KMS-11 (cell line): ENCODE measurements around the gene TMEM253.

Source experiments
- H2AFZ ChIP-seq: fragments of 200-600 bp; sonication (generic); 2 replicates; pipeline ENCODE4 v1.6.1; 2016; ENCODE audit warnings: antibody characterized with exemption, mixed run types, low read depth
- H3K27ac ChIP-seq: fragments of 200-600 bp; sonication (generic); 2 replicates; pipeline ENCODE4 v1.6.1; 2016; ENCODE audit warnings: mild to moderate bottlenecking, mixed run types
- H3K27me3 ChIP-seq: fragments of 200-600 bp; sonication (generic); 2 replicates; pipeline ENCODE4 v1.6.1; 2017; ENCODE audit warnings: mild to moderate bottlenecking, low read depth, mixed run types, moderate library complexity; ENCODE audit not compliant: insufficient read depth
- H3K36me3 ChIP-seq: fragments of 200-600 bp; sonication (generic); 2 replicates; pipeline ENCODE4 v1.6.1; 2017; ENCODE audit warnings: mild to moderate bottlenecking, mixed run types; ENCODE audit not compliant: insufficient read depth
- H3K4me1 ChIP-seq: fragments of 200-600 bp; sonication (generic); 2 replicates; pipeline ENCODE4 v1.6.1; 2016; ENCODE audit warnings: mild to moderate bottlenecking, low read depth, mixed run types; ENCODE audit not compliant: poor library complexity, severe bottlenecking
- H3K4me2 ChIP-seq: fragments of 200-600 bp; sonication (generic); 2 replicates; pipeline ENCODE4 v1.7.0; 2016; ENCODE audit warnings: mild to moderate bottlenecking, mixed run types
- H3K4me3 ChIP-seq: fragments of 200-600 bp; sonication (generic); IDR thresholded peaks from 2 replicates; pipeline ENCODE4 v1.6.1; 2017; ENCODE audit warnings: low read depth, low read length, mixed read lengths; ENCODE audit not compliant: insufficient read depth
- H3K79me2 ChIP-seq: fragments of 200-600 bp; sonication (generic); 2 replicates; pipeline ENCODE4 v1.6.1; 2016; ENCODE audit warnings: low read depth, mixed run types; ENCODE audit not compliant: insufficient read depth
- H3K9ac ChIP-seq: fragments of 200-600 bp; sonication (generic); 2 replicates; pipeline ENCODE4 v1.6.1; 2016; ENCODE audit warnings: mild to moderate bottlenecking, mixed run types
- H4K20me1 ChIP-seq: fragments of 200-600 bp; sonication (generic); 2 replicates; pipeline ENCODE4 v1.6.1; 2016; ENCODE audit warnings: mild to moderate bottlenecking, mixed run types; ENCODE audit not compliant: insufficient read depth
- CTCF ChIP-seq: fragments of 200-600 bp; sonication (generic); conservative IDR thresholded peaks from 2 replicates; pipeline ENCODE4 v1.6.1; 2017; ENCODE audit warnings: low read depth, mild to moderate bottlenecking, antibody characterized with exemption, low read length, moderate library complexity, mixed read lengths

TMEM253 gene

GRCh38 chr14:21100931-21101330 is at the start of gene TMEM253:
Gene TMEM253 (plus strand): TSS chr14:21101066. CDS start chr14:21101344, 278 bp downstream.
- no peak within 1 kb of the TSS for H3K9ac ChIP-seq
- no peak within 1 kb of the TSS for H3K27ac ChIP-seq
- no peak within 1 kb of the TSS for H3K4me3 ChIP-seq
- no peaks in the 10 kb centered on the region for H3K79me2 ChIP-seq
- TF ChIP-seq CTCF = no peak
- peaks cover 34% of the 10 kb centered on the region for H3K4me1 ChIP-seq
- H3K27me3 ChIP-seq = no peaks in the 10 kb centered on the region
- H4K20me1 ChIP-seq = no peaks in the 10 kb centered on the region
- H2AFZ ChIP-seq = no peak within 1 kb of the TSS
- peak within 1 kb of the TSS; percentile 68; the same call in 1 of the 2 replicates for H3K4me2 ChIP-seq
- H3K36me3 ChIP-seq = no peaks in the 10 kb centered on the region

GRCh38 chr14:21053184-21054122 is 47.4 kb upstream of the TMEM253 start:
- no peak for TF ChIP-seq CTCF
- Histone ChIP-seq H2AFZ (no peak overlapping the region), H3K27me3 (no peaks in the 10 kb centered on the region), H3K79me2 (no peaks in the 10 kb centered on the region), H3K9ac (no peak overlapping the region), H3K36me3 (no peaks in the 10 kb centered on the region), H3K4me2 (no peak overlapping the region), H3K4me1 (no peaks in the 10 kb centered on the region), H4K20me1 (no peaks in the 10 kb centered on the region), H3K27ac (no peak overlapping the region), H3K4me3 (no peak overlapping the region)

- TF ChIP-seq CTCF = no peak
Observed at GRCh38 chr14:21054123-21054767, 46.6 kb upstream of the TMEM253 start.

GRCh38 chr14:21054768-21055145 is 46.1 kb upstream of the TMEM253 start:
- H4K20me1 ChIP-seq = no peaks in the 10 kb centered on the region
- H3K4me3 ChIP-seq = no peak overlapping the region
- no peak overlapping the region for H3K9ac ChIP-seq
- H3K4me2 ChIP-seq = no peak overlapping the region
- H3K27ac ChIP-seq = no peak overlapping the region
- no peaks in the 10 kb centered on the region for H3K79me2 ChIP-seq
- H3K4me1 ChIP-seq = no peaks in the 10 kb centered on the region
- no peak overlapping the region for H2AFZ ChIP-seq
- H3K27me3 ChIP-seq = no peaks in the 10 kb centered on the region
- H3K36me3 ChIP-seq = no peaks in the 10 kb centered on the region
- no peak for TF ChIP-seq CTCF

More at GRCh38 chr14:21054123-21054767, 46.6 kb upstream of the TMEM253 start:
- Histone ChIP-seq H3K4me1 (no peaks in the 10 kb centered on the region), H4K20me1 (no peaks in the 10 kb centered on the region), H3K36me3 (no peaks in the 10 kb centered on the region), H3K9ac (no peak overlapping the region), H3K79me2 (no peaks in the 10 kb centered on the region), H2AFZ (no peak overlapping the region), H3K4me2 (no peak overlapping the region), H3K27ac (no peak overlapping the region), H3K4me3 (no peak overlapping the region), H3K27me3 (no peaks in the 10 kb centered on the region)
